ENCODE data around the gene AUNIP. TPM values are rescaled to one million over a fixed set of nuclear protein-coding genes. Genes with fewer than 3 reads are reported as not detected.

Gene AUNIP
- total RNA-seq, 4 donors from 2014 or later = not detected

DNA sequence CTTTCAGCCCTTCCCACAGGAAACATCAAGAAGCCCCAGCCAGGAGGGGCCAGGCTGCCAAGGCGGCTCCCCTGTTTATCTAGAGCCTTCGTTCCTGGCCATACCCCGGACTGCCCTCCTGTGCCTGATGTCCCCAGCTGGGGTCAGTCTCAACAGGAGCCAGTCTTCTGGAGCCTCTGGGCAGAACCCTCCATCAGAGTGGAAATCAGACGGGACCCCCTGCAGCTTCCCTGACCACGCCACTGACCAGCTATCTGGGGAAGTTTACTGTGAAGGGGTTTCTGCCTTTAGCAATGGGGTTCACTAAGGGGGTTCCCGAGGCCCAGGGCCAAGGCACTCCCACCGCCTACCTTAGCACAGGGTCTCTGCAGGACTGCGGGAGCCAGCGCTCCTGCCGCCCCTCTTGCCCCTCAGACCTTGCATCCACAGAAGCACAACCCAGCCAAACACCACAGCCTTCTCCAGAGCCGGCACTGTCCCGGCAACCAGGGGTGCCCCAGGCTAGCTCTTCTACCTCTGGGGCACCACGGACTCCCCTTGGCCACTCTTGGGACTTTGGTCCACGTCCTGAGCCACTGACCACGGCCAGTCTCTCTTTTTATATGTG is 43.0 kb downstream of the AUNIP start:
- H3K27me3 ChIP-seq = no peaks in the 10 kb centered on the region
- no peak overlapping the region for H3K27ac ChIP-seq
- H3K4me3 ChIP-seq (replicated peaks in 1 of 3) = no peak overlapping the region
- intact Hi-C loops (cut with DNase I) = loop anchor here (10.0 kb wide), 2 partner anchors 391 to 581 kb away; partner anchors contain the start of genes RHCE and SYF2
- H3K4me1 ChIP-seq = peaks cover 16 to 21% of the 10 kb centered on the region in 2 donors
- DNase-seq = no peak
- no peaks in the 10 kb centered on the region for H3K9me3 ChIP-seq
- H3K36me3 ChIP-seq = peaks cover 16% of the 10 kb centered on the region in 2 donors
- TF ChIP-seq, protein P1, sequence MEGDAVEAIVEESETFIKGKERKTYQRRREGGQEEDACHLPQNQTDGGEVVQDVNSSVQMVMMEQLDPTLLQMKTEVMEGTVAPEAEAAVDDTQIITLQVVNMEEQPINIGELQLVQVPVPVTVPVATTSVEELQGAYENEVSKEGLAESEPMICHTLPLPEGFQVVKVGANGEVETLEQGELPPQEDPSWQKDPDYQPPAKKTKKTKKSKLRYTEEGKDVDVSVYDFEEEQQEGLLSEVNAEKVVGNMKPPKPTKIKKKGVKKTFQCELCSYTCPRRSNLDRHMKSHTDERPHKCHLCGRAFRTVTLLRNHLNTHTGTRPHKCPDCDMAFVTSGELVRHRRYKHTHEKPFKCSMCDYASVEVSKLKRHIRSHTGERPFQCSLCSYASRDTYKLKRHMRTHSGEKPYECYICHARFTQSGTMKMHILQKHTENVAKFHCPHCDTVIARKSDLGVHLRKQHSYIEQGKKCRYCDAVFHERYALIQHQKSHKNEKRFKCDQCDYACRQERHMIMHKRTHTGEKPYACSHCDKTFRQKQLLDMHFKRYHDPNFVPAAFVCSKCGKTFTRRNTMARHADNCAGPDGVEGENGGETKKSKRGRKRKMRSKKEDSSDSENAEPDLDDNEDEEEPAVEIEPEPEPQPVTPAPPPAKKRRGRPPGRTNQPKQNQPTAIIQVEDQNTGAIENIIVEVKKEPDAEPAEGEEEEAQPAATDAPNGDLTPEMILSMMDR (IDR thresholded peaks at IDR 0.05) = no peak
- TF ChIP-seq POLR2A (IDR thresholded peaks at IDR 0.05) = no peak
- 90 to 95% methylated on average over 6 to 15 of the region's 15 CpGs for WGBS, 2 donors

DNA sequence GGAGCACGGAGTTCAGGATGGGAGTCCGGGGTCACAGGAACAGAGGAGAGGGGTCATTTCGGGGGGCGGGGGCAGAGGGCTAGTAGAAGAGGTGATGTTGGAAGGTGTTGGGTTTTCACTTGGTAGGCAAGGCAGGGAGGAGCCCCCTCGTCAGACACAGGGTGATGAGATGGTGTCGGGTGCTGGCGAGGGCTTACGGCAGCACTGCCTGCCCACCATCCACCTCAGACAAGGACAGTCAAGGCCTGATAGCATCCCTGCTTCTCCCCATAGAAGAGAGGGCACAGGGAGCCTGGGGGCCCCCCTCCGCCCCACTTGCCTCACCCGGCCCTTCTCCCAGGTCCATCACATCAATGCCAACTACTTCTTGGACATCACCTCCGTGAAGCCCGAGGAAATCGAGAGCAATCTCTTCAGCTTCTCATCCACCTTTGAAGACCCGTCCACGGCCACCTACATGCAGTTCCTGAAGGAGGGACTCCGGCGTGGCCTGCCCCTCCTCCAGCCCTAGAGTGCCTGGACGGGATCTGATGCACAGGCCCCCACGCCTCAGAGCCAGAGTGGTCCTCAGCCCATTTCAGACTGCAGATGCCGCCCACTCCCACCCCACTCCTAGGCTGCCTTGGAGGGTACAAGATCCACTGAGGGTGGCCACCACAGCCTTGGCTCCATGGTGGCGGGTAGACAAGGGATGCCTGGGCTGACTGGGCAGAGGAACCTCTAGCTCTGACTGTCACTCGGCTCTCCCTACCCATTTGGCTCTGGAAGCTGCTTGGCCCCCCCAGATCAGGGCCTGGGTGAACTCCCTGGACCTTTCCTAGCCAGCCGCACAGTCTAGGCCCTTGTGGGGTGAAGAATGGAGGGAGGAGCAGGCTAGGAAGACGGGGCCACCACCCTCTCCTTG is 43.8 kb downstream of the AUNIP start:
- no peaks in the 10 kb centered on the region for H3K9me3 ChIP-seq
- peaks cover 16% of the 10 kb centered on the region in 2 donors for H3K36me3 ChIP-seq
- H3K27ac ChIP-seq = no peak overlapping the region
- H3K4me3 ChIP-seq (replicated peaks in 1 of 3) = no peak overlapping the region
- TF ChIP-seq, protein P1 (IDR thresholded peaks at IDR 0.05) = no peak
- TF ChIP-seq POLR2A (IDR thresholded peaks at IDR 0.05) = no peak
- peaks cover 10 to 24% of the 10 kb centered on the region in 2 donors for H3K4me1 ChIP-seq
- H3K27me3 ChIP-seq = no peaks in the 10 kb centered on the region
- intact Hi-C loops (cut with DNase I) = loop anchor here (10.0 kb wide), 2 partner anchors 391 to 581 kb away; partner anchors contain the start of genes RHCE and SYF2
- no peak for DNase-seq
- WGBS, 2 donors = 91 to 93% methylated on average over 20 to 23 of the region's 24 CpGs

DNA sequence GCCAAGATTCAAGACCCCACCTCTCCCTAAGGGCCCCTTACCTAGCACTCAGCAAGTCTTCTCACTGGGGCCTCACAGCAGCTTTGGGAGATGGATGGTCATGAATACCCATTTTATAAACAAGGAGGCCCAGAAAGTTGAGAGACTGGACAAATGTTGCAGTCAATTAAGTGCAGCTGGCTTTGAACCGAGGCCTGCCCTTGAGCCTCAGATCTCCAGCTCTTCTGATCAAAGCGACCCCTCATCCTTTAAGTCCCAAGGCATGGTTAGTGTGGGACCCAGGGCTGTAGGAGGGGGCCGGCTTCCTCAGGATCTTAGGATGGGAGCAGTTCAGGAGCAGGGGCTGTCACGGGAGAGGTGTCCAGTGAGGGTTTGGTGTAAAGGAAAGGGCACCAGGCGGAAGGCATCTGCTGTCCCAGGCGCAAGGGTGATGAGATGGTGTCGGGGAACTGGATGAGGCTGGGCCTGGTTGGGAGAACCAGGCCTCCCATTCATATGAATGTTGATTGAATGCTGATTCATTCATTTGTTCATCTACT is 44.6 kb downstream of the AUNIP start:
- 84 to 90% methylated on average over 7 of the region's 7 CpGs for WGBS, 2 donors
- no peaks in the 10 kb centered on the region for H3K27me3 ChIP-seq
- intact Hi-C loops (cut with DNase I) = loop anchor here (10.0 kb wide), 2 partner anchors 390 to 580 kb away; partner anchors contain the start of genes RHCE and SYF2
- H3K4me3 ChIP-seq (replicated peaks in 1 of 3) = no peak overlapping the region
- peaks cover 16 to 23% of the 10 kb centered on the region in 2 donors for H3K36me3 ChIP-seq
- DNase-seq = no peak
- no peaks in the 10 kb centered on the region for H3K9me3 ChIP-seq
- H3K27ac ChIP-seq = no peak overlapping the region
- H3K4me1 ChIP-seq = peaks cover 10 to 26% of the 10 kb centered on the region in 2 donors
- TF ChIP-seq POLR2A (IDR thresholded peaks at IDR 0.05) = no peak
- TF ChIP-seq, protein P1 (IDR thresholded peaks at IDR 0.05) = no peak

DNA sequence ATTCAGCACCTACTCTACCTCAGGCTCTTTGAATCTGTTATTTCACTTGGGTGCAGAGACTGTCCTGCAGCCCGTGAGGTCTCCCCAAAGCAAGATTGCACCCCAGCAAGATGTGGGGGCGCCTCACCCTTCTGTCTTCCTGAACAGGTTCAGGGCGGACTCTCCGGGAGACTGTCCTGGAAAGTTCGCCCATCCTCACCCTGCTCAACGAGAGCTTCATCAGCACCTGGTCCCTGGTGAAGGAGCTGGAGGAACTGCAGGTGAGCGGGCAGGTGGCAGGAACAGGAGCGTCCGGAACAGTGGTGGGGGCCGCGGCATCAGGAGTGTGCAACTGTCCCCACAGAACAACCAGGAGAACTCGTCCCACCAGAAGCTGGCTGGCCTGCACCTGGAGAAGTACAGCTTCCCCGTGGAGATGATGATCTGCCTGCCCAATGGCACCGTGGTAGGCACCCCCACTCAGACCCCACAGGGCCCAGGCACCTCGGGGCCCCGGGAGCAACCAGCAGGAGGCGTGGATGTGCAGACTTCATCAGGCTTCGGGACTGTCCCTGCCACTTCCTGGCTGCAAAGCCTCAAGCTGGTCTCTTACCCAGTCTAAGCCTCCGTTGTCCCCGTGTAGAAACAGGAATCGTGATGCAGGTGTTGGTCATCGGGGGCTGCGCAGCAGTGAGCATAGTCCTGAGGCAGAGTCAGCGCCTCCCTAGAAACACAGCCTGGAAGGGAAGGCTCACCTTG is 45.4 kb downstream of the AUNIP start:
- whole genome bisulfite sequencing, 2 donors = 87 to 94% methylated on average over 20 to 23 of the region's 24 CpGs
- H3K36me3 ChIP-seq = peaks cover 21 to 27% of the 10 kb centered on the region in 2 donors
- no peak for DNase-seq

More for the DNA sequence above, 45.4 kb downstream of the AUNIP start:
- H3K4me3 ChIP-seq (replicated peaks in 1 of 3) = no peak overlapping the region
- no peaks in the 10 kb centered on the region for H3K9me3 ChIP-seq
- H3K4me1 ChIP-seq = peaks cover 7 to 24% of the 10 kb centered on the region in 2 donors
- H3K27me3 ChIP-seq = no peaks in the 10 kb centered on the region
- TF ChIP-seq POLR2A (IDR thresholded peaks at IDR 0.05) = no peak
- TF ChIP-seq, protein P1 (IDR thresholded peaks at IDR 0.05) = no peak
- intact Hi-C loops (cut with DNase I) = loop anchor here (10.0 kb wide), 2 partner anchors 389 to 579 kb away; partner anchors contain the start of genes RHCE and SYF2
- no peak overlapping the region for H3K27ac ChIP-seq
